B cell (primary cell): ENCODE results near the gene CCNYL1. TPM values are rescaled to one million over a fixed set of nuclear protein-coding genes. Genes with fewer than 3 reads are reported as not detected.
"Not testable (repeated sequence)": the region's sequence is repeated elsewhere in the genome, so short reads cannot be mapped to it uniquely, and the experiment has no call there.

Experiments
- ATAC-seq: fragments of 200-7000 bp; cut with Tn5 transposase; one replicate; pipeline ENCODE4 v1.10.0; 2021; ENCODE audit warnings: low read depth, mild to moderate bottlenecking, moderate number of reproducible peaks, moderate library complexity
- CTCF ChIA-PET: fragments of 350-600 bp; sonication (Branson Sonifier 250); formaldehyde crosslinking; loops from one replicate; lab custom pipeline; 2021; ENCODE audit warnings: antibody characterized with exemption, inconsistent platforms; lab: Charles Lee
- POLR2A ChIA-PET: fragments of 350-600 bp; sonication (Branson Sonifier 250); formaldehyde crosslinking; loops from one replicate; lab custom pipeline; 2021; ENCODE audit warnings: antibody characterized with exemption; lab: Charles Lee
- DNase-seq: peaks from one replicate; pipeline ENCODE4 v3.0.0; 2013
- H2AFZ ChIP-seq: 2 replicates; pipeline ENCODE4 v1.6.1; 2012; ENCODE audit warnings: mild to moderate bottlenecking, low read depth, low read length; ENCODE audit not compliant: insufficient read depth, poor library complexity, severe bottlenecking
- H3K27ac ChIP-seq, 2 donors: 1 replicate in 1 of 2; 2 replicates in 1 of 2; pipeline ENCODE4 v1.5.1; 2012 to 2013; ENCODE audit warnings: low read length in 2 of 2, mild to moderate bottlenecking in 2 of 2, moderate library complexity in 1 of 2
- H3K27me3 ChIP-seq, 4 experiments: fragments of 200-600 bp in 1 of 4; sonication (generic) in 1 of 4; replicated peaks in 1 of 4; 1 replicate in 2 of 4; 2 replicates in 2 of 4; pipeline versions ENCODE4 v1.6.1 to v1.7.0; 2013 to 2016; ENCODE audit warnings: low read length in 3 of 4, mild to moderate bottlenecking in 2 of 4, mixed read lengths in 1 of 4, moderate library complexity in 1 of 4; ENCODE audit not compliant: insufficient read depth in 4 of 4, control insufficient read depth in 3 of 4; ENCODE audit errors: control extremely low read depth in 1 of 4
- H3K36me3 ChIP-seq, 2 experiments: replicated peaks in 1 of 2; 1 replicate in 1 of 2; 2 replicates in 1 of 2; pipeline versions ENCODE4 v1.6.1 to v1.7.1; 2013; ENCODE audit warnings: low read length in 1 of 2; ENCODE audit not compliant: insufficient read depth in 2 of 2, control insufficient read depth in 1 of 2; ENCODE audit errors: control extremely low read depth in 1 of 2, extremely low read depth in 1 of 2
- H3K4me1 ChIP-seq, 2 donors: fragments of 200-600 bp in 1 of 2; sonication (generic) in 1 of 2; 1 replicate in 1 of 2; 2 replicates in 1 of 2; pipeline versions ENCODE4 v1.5.1 to v1.6.1; 2013 to 2017; ENCODE audit warnings: low read length in 2 of 2; ENCODE audit not compliant: control insufficient read depth in 2 of 2, insufficient read depth in 2 of 2
- H3K4me2 ChIP-seq: replicated peaks from 2 replicates; pipeline ENCODE3; 2012; ENCODE audit warnings: mild to moderate bottlenecking, low read depth, low read length; ENCODE audit not compliant: poor library complexity, severe bottlenecking
- H3K4me3 ChIP-seq, 5 experiments: fragments of 200-600 bp in 1 of 5; sonication (generic) in 1 of 5; 1 replicate in 3 of 5; 2 replicates in 2 of 5; pipeline versions ENCODE4 v1.5.1 to v1.7.0; 2011 to 2016; ENCODE audit warnings: low read length in 4 of 5, mild to moderate bottlenecking in 4 of 5, low read depth in 2 of 5, control low read depth in 1 of 5, moderate library complexity in 1 of 5; ENCODE audit not compliant: insufficient read depth in 1 of 5; ENCODE audit errors: control extremely low read depth in 1 of 5, extremely low read depth in 1 of 5
- H3K79me2 ChIP-seq: fragments of 200-600 bp; sonication (generic); one replicate; pipeline ENCODE4 v1.6.0; 2016; ENCODE audit warnings: low read length; ENCODE audit not compliant: control insufficient read depth, insufficient read depth
- H3K9ac ChIP-seq: fragments of 200-600 bp; sonication (generic); 2 replicates; pipeline ENCODE4 v1.6.1; 2017; ENCODE audit warnings: mild to moderate bottlenecking, low read length, moderate library complexity
- H3K9me3 ChIP-seq, 3 donors: one replicate each; pipeline versions ENCODE4 v1.6.1 to v1.7.1; 2013; ENCODE audit warnings: low read length in 2 of 3; ENCODE audit not compliant: control insufficient read depth in 2 of 3, insufficient read depth in 1 of 3; ENCODE audit errors: control extremely low read depth in 1 of 3
- H4K20me1 ChIP-seq: 2 replicates; pipeline ENCODE4 v1.6.0; 2012; ENCODE audit warnings: mild to moderate bottlenecking, low read length; ENCODE audit not compliant: insufficient read depth, control insufficient read depth, poor library complexity, severe bottlenecking
- H3K27ac Mint-ChIP-seq: one replicate; pipeline ENCODE4 v1.8.0; 2021; ENCODE audit warnings: mixed read lengths
- H3K27me3 Mint-ChIP-seq: one replicate; pipeline ENCODE4 v1.8.0; 2021; ENCODE audit warnings: mixed read lengths
- H3K4me1 Mint-ChIP-seq: one replicate; pipeline ENCODE4 v1.8.0; 2021; ENCODE audit warnings: mixed read lengths
- H3K4me3 Mint-ChIP-seq: one replicate; pipeline ENCODE4 v1.8.0; 2021; ENCODE audit warnings: mixed read lengths
- H3K9me3 Mint-ChIP-seq: one replicate; pipeline ENCODE4 v1.8.0; 2022; ENCODE audit warnings: mixed read lengths; ENCODE audit not compliant: insufficient read depth
- CTCF ChIP-seq: fragments of 200-600 bp; IDR thresholded peaks from one replicate; pipeline ENCODE4 v1.8.0; 2022; ENCODE audit warnings: antibody characterized with exemption, mild to moderate bottlenecking
- EZH2 ChIP-seq: IDR thresholded peaks from 2 replicates; pipeline ENCODE4 v1.6.1; 2012; ENCODE audit warnings: borderline replicate concordance, low read depth, mild to moderate bottlenecking, moderate library complexity, low read length; ENCODE audit not compliant: insufficient read depth, poor library complexity, severe bottlenecking
- WGBS: methylation state at CpG from one replicate; pipeline ENCODE4 v1.1.5; 2013; ENCODE audit warnings: missing lambda C conversion rate; ENCODE audit not compliant: insufficient coverage; 5-methylcytosine and 5-hydroxymethylcytosine counted together
- intact Hi-C: fragments of 100-400 bp; cut with micrococcal nuclease; formaldehyde crosslinking; loops from one replicate; pipeline ENCODE4 v1.10.0; 2022
- polyA plus RNA-seq: library from polyadenylated mRNA; depleted of rRNA; stranded (reverse); fragments of >200 nt; gene quantifications from 2 replicates; pipeline ENCODE4 v1.2.3, GENCODE V29; 2012
- total RNA-seq, 2 donors: library from RNA; stranded (reverse); fragments of 120-200 nt in 1 of 2; gene quantifications; 1 replicate in 1 of 2; 2 replicates in 1 of 2; pipeline versions ENCODE4 v1.2.3 to v1.2.4, GENCODE V29; 2013 to 2022

Gene CCNYL1
- total and polyA plus RNA-seq, 2 donors (not counting 1 experiment from before 2014, with no cell fraction given) = 8.6 to 14.2 TPM

DNA sequence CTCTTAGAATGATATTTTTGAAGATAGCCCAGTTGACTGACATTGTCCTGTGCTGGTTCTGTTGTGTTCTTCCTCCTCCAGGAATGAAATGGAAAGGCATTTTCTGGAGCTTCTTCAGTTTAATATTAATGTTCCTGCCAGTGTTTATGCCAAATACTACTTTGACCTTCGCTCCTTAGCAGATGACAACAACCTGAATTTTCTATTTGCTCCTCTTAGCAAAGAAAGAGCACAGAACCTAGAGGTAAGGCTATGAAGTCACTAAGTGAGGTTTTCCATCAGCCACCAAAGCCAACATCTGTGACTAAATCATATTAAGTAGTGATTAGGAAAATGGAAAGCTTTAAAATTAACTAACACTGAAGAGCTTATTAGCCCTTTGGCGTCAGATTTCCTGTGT, 39.4 kb downstream of the CCNYL1 start:
- Histone ChIP-seq H3K36me3 (peaks cover 2 to 24% of the 10 kb centered on the region in 2 experiments), H3K4me2 (no peak overlapping the region), H3K79me2 (no peaks in the 10 kb centered on the region), H3K9me3 (no peaks in the 10 kb centered on the region), H3K4me1 (no peaks in the 10 kb centered on the region), H3K9ac (no peak overlapping the region), H4K20me1 (no peaks in the 10 kb centered on the region), H3K27ac (no peak overlapping the region), H3K4me3 (no peak overlapping the region), H3K27me3 (no peaks in the 10 kb centered on the region), H2AFZ (no peak overlapping the region)
- ChIA-PET POLR2A (no interaction called here), CTCF (interaction anchor here (1.6 to 9.2 kb wide), 2 partner anchors 125 to 290 kb away, joined by 4 to 168 read pairs; partner anchors contain the start of gene METTL21A)
- no peak overlapping the region for H3K27ac Mint-ChIP-seq
- intact Hi-C loops = no loop called here
- peaks cover 4% of the 10 kb centered on the region for H3K4me1 Mint-ChIP-seq
- no peak overlapping the region for H3K4me3 Mint-ChIP-seq
- no peaks in the 10 kb centered on the region for H3K9me3 Mint-ChIP-seq
- TF ChIP-seq CTCF = no peak
- TF ChIP-seq EZH2 = no peak
- no peaks in the 10 kb centered on the region for H3K27me3 Mint-ChIP-seq
- ATAC-seq (no peak), DNase-seq (no peak)
- WGBS = no CpG with 5 or more reads among the region's 2 CpGs

- H3K4me1 Mint-ChIP-seq, H3K27me3 Mint-ChIP-seq, H3K9me3 ChIP-seq, H3K79me2 ChIP-seq, ATAC-seq, H3K4me2 ChIP-seq, DNase-seq, H3K27me3 ChIP-seq, H2AFZ ChIP-seq, POLR2A ChIA-PET, CTCF ChIA-PET, H3K9ac ChIP-seq, H3K27ac ChIP-seq, H3K4me1 ChIP-seq, H3K9me3 Mint-ChIP-seq, intact Hi-C loops, H3K4me3 ChIP-seq, H3K4me3 Mint-ChIP-seq, H4K20me1 ChIP-seq, H3K27ac Mint-ChIP-seq: not testable (repeated sequence)
- no CpG with 5 or more reads among the region's 2 CpGs for WGBS
- peaks cover 2 to 19% of the 10 kb centered on the region in 2 experiments for H3K36me3 ChIP-seq
Observed at GRCh38 chr2:207753688-207754087, 42.2 kb downstream of the CCNYL1 start.
